ENCODE data around the gene RNU5D-1. TPM values are rescaled to one million over a fixed set of nuclear protein-coding genes. Genes with fewer than 3 reads are reported as not detected.
"Not testable (repeated sequence)": the region's sequence is repeated elsewhere in the genome, so short reads cannot be mapped to it uniquely, and the experiment has no call there.

RNU5D-1 gene
- total RNA-seq, 2 donors from 2014 or later, result not detected

- Mint-ChIP-seq H3K9me3 (no peaks in the 10 kb centered on the region), H3K27me3 (ENCODE audit: low read depth) (no peaks in the 10 kb centered on the region), H3K4me3 (no peak overlapping the region), H3K36me3 (ENCODE audit: insufficient read depth in 2 of 2) (peaks cover 25 to 55% of the 10 kb centered on the region in 2 donors), H3K4me1 (ENCODE audit: low read depth) (peaks cover 8% of the 10 kb centered on the region), H3K27ac (no peak overlapping the region)
- DNase-seq (no peak), ATAC-seq (replicated peaks in 1 of 2) (no peak)
Observed at GRCh38 chr1:44757420-44757819, 26.4 kb upstream of the RNU5D-1 start.

- H3K4me3 Mint-ChIP-seq, result no peak overlapping the region
- no peak overlapping the region for H3K27ac Mint-ChIP-seq
- no peaks in the 10 kb centered on the region for H3K27me3 Mint-ChIP-seq (ENCODE audit: low read depth)
- H3K9me3 Mint-ChIP-seq, result no peaks in the 10 kb centered on the region
- peaks cover 11 to 31% of the 10 kb centered on the region in 2 donors for H3K36me3 Mint-ChIP-seq (ENCODE audit: insufficient read depth in 2 of 2)
- ATAC-seq (replicated peaks in 1 of 2) (no peak), DNase-seq (no peak)
- peaks cover 23% of the 10 kb centered on the region for H3K4me1 Mint-ChIP-seq (ENCODE audit: low read depth)
Observed at GRCh38 chr1:44747878-44748277, 16.9 kb upstream of the RNU5D-1 start.

DNA sequence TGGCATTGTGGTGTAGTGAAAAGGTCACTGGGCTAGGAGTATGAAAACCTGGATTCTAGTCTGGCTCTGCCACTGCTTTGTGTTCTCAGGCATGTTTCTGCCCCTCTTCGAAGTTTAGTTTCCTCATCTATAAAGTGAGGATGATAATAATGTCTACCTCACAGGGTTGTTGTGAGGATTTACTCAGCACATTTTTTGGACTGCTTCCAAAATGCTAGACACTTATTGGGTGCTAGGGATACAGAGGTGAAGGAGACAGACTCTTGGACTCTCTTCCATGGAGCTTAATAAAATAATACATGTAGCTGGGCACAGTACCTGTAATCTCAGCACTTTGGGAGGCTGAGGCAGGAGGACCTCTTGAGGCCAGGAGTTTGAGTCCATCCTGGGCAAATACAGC is 12.2 kb upstream of the RNU5D-1 start:
- ATAC-seq (replicated peaks in 1 of 2) (no peak), DNase-seq (no peak)
- Mint-ChIP-seq H3K9me3 (no peaks in the 10 kb centered on the region), H3K36me3 (ENCODE audit: insufficient read depth in 2 of 2) (peaks cover 18 to 36% of the 10 kb centered on the region in 2 donors), H3K4me3 (peak overlapping the region in 1 of 2 donors; percentile 52), H3K4me1 (ENCODE audit: low read depth) (peaks cover 45% of the 10 kb centered on the region), H3K27me3 (ENCODE audit: low read depth) (no peaks in the 10 kb centered on the region), H3K27ac (no peak overlapping the region)

GRCh38 chr1:44740179-44740617 is 9.2 kb upstream of the RNU5D-1 start:
- peak overlapping the region; percentile 90 to 91 for H3K4me3 Mint-ChIP-seq
- DNase-seq (no peak), ATAC-seq (replicated peaks in 1 of 2) (no peak)
- H3K27ac Mint-ChIP-seq, result peak overlapping the region; percentile 89
- H3K27me3 Mint-ChIP-seq (ENCODE audit: low read depth), result no peaks in the 10 kb centered on the region
- H3K4me1 Mint-ChIP-seq (ENCODE audit: low read depth), result peaks cover 45% of the 10 kb centered on the region
- no peaks in the 10 kb centered on the region for H3K9me3 Mint-ChIP-seq
- peaks cover 14 to 27% of the 10 kb centered on the region in 2 donors for H3K36me3 Mint-ChIP-seq (ENCODE audit: insufficient read depth in 2 of 2)

DNA sequence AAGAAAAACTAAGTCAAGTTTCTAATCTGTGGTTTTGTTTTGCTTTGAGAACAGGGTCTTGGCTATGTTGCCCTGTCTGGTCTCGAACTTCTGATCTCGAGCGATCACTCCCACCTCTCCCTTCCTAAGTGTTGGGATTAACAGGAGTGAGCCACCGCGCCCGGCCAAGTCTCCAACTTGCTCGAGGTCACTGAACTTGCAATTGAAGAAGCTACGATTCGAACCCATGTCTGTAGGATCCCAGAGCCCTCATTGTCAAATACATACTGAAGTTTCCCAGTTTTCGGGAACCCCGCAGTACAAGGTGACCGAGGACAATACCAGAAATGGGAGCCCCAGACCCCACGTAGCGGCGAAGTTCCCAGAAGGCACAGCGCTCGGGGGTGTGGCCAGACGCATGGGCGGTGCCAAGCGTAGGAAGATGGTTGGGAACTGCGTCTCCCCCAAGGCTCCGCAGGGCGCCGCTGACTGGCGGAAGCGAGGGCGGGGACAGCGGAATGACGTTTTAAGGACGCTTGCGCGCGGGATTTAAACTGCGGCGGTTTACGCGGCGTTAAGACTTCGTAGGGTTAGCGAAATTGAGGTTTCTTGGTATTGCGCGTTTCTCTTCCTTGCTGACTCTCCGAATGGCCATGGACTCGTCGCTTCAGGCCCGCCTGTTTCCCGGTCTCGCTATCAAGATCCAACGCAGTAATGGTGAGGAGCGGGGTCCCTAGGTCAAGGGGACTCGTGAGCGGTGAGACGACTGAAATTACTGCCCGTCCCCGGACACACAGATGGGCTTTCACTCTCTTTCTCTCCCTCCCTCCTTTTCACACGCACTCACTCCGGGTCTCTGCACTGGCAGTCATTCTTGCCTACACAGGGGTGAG is 8.6 kb upstream of the RNU5D-1 start, which contains the start of gene KIF2C:
KIF2C (plus strand) TSS at position 531 of the 872 bp plus-strand sequence; CDS start at position 627, 96 bp downstream.
- Mint-ChIP-seq H3K4me3 (peak within 1 kb of the TSS; percentile 90 to 91), H3K27me3 (ENCODE audit: low read depth) (no peaks in the 10 kb centered on the region)

GRCh38 chr1:44738953-44739306 is 8.0 kb upstream of the RNU5D-1 start:
- Mint-ChIP-seq H3K4me3 (peak overlapping the region; percentile 90 to 91), H3K27ac (peak overlapping the region; percentile 89), H3K36me3 (ENCODE audit: insufficient read depth in 2 of 2) (peaks cover 11 to 23% of the 10 kb centered on the region in 2 donors), H3K4me1 (ENCODE audit: low read depth) (peaks cover 34% of the 10 kb centered on the region)
- not testable (repeated sequence) for H3K27me3 Mint-ChIP-seq (ENCODE audit: low read depth); ATAC-seq (replicated peaks in 1 of 2); DNase-seq; H3K9me3 Mint-ChIP-seq

More for the DNA sequence above, 8.6 kb upstream of the RNU5D-1 start, which contains the start of gene KIF2C:
- H3K9me3 Mint-ChIP-seq, result no peaks in the 10 kb centered on the region
- H3K36me3 Mint-ChIP-seq (ENCODE audit: insufficient read depth in 2 of 2), result peaks cover 14 to 24% of the 10 kb centered on the region in 2 donors
- ATAC-seq (replicated peaks in 1 of 2) (peak; percentile 99), DNase-seq (peak; percentile 98)
- peaks cover 40% of the 10 kb centered on the region for H3K4me1 Mint-ChIP-seq (ENCODE audit: low read depth)
- peak within 1 kb of the TSS; percentile 89 for H3K27ac Mint-ChIP-seq

DNA sequence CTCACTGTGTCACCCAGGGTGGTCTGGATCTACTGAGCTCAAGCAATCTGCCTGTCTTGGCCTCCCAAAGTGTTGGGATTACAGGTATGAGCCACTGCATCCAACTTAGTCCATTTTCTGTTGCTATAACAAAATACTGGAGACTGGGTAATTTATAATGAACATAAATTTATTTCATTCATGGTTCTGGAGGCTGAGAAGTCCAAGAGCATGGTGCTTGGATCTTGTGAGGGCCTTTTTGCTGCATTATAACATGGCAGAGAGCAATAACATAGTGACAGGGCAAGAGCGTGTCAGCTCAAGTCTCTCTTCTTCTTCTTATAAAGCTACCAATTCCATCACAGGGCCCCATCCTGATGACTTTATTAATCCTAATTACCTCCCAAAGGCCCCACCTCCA is 5.0 kb upstream of the RNU5D-1 start:
- H3K4me3 Mint-ChIP-seq, result no peak overlapping the region
- no peaks in the 10 kb centered on the region for H3K27me3 Mint-ChIP-seq (ENCODE audit: low read depth)
- no peak overlapping the region for H3K27ac Mint-ChIP-seq
- DNase-seq (no peak), ATAC-seq (replicated peaks in 1 of 2) (no peak)
- H3K4me1 Mint-ChIP-seq (ENCODE audit: low read depth), result peaks cover 27% of the 10 kb centered on the region
- H3K36me3 Mint-ChIP-seq (ENCODE audit: insufficient read depth in 2 of 2), result peaks cover 4 to 7% of the 10 kb centered on the region in 2 donors
- no peaks in the 10 kb centered on the region for H3K9me3 Mint-ChIP-seq

DNA sequence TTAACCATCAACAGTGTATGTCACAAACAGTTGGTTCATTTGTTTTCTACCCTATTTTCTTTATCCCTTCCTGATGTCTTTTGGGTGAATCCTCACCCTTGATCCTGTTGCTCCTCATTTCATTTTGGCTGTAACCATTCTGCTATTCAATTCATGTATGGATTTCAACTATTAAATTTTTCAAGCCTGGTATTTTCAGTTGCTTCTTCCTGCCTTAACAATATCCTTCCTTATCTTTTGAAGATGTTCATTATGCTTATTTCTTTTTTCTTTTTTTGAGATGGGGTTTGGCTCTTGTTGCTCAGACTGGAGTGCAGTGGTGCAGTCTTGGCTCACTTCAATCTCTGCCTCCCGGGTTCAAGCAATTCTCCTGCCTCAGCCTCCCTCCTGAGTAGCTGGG is 2.8 kb upstream of the RNU5D-1 start:
- Mint-ChIP-seq H3K4me1 (ENCODE audit: low read depth) (peaks cover 22% of the 10 kb centered on the region), H3K27me3 (ENCODE audit: low read depth) (no peaks in the 10 kb centered on the region), H3K4me3 (no peak overlapping the region), H3K27ac (no peak overlapping the region), H3K36me3 (ENCODE audit: insufficient read depth in 2 of 2) (no peaks in the 10 kb centered on the region), H3K9me3 (no peaks in the 10 kb centered on the region)
- ATAC-seq (replicated peaks in 1 of 2) (no peak), DNase-seq (no peak)

GRCh38 chr1:44733365-44733764 is 2.4 kb upstream of the RNU5D-1 start:
- ATAC-seq (replicated peaks in 1 of 2) (no peak), DNase-seq (no peak)
- Mint-ChIP-seq H3K9me3 (no peaks in the 10 kb centered on the region), H3K4me3 (no peak overlapping the region), H3K4me1 (ENCODE audit: low read depth) (peaks cover 25% of the 10 kb centered on the region), H3K27ac (no peak overlapping the region), H3K36me3 (ENCODE audit: insufficient read depth in 2 of 2) (no peaks in the 10 kb centered on the region), H3K27me3 (ENCODE audit: low read depth) (no peaks in the 10 kb centered on the region)

DNA sequence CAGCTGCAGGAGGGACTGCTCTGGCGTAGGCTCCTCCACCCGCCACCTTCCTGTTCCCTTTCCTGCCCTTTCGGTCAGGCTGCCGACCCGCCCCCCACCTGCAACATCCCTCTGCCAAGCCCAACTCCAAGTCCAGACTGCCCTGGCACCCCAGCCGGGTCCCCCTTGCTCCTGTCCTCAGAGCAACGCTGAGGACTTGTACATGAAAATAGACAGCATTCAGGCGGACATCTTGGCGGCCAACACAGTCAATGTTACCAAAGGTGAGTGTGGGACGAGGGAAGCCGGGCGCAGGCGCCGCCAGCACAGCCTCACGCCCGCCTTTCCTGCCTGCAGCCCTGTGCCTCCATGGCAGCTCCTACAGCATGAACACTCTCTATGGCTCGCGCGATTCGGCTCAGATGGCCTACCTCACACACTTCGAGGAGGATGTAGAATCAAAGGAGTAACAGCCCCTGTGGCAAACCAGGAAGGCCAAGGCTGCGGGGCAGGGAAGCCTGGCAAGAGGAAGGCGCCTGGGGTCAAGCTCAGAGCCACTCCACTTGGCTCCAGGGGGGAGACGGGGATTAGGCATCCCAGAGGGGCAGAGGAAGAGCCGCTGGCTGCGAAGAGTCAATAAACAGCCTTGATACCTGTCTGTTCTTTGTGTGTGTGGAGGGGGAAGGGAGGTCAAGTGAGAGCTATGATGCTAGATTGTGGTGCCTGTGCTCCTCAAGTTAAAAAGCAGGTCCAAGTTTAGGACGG is 5.8 kb downstream of the RNU5D-1 start:
- Mint-ChIP-seq H3K4me1 (ENCODE audit: low read depth) (peaks cover 81% of the 10 kb centered on the region), H3K27ac (peak overlapping the region; percentile 81), H3K9me3 (no peaks in the 10 kb centered on the region), H3K27me3 (ENCODE audit: low read depth) (no peaks in the 10 kb centered on the region), H3K4me3 (peak overlapping the region; percentile 79 to 90), H3K36me3 (ENCODE audit: insufficient read depth in 2 of 2) (peaks cover 0 to 2% of the 10 kb centered on the region in 2 donors)
- DNase-seq, result no peak
- no peak for ATAC-seq (replicated peaks in 1 of 2)

GRCh38 chr1:44724296-44724954 is 6.5 kb downstream of the RNU5D-1 start:
- Mint-ChIP-seq H3K27ac (no peak overlapping the region), H3K9me3 (no peaks in the 10 kb centered on the region), H3K27me3 (ENCODE audit: low read depth) (no peaks in the 10 kb centered on the region), H3K36me3 (ENCODE audit: insufficient read depth in 2 of 2) (peaks cover 0 to 2% of the 10 kb centered on the region in 2 donors), H3K4me1 (ENCODE audit: low read depth) (peaks cover 85% of the 10 kb centered on the region), H3K4me3 (peak overlapping the region; percentile 85 to 90)
- ATAC-seq (replicated peaks in 1 of 2) (no peak), DNase-seq (no peak)

DNA sequence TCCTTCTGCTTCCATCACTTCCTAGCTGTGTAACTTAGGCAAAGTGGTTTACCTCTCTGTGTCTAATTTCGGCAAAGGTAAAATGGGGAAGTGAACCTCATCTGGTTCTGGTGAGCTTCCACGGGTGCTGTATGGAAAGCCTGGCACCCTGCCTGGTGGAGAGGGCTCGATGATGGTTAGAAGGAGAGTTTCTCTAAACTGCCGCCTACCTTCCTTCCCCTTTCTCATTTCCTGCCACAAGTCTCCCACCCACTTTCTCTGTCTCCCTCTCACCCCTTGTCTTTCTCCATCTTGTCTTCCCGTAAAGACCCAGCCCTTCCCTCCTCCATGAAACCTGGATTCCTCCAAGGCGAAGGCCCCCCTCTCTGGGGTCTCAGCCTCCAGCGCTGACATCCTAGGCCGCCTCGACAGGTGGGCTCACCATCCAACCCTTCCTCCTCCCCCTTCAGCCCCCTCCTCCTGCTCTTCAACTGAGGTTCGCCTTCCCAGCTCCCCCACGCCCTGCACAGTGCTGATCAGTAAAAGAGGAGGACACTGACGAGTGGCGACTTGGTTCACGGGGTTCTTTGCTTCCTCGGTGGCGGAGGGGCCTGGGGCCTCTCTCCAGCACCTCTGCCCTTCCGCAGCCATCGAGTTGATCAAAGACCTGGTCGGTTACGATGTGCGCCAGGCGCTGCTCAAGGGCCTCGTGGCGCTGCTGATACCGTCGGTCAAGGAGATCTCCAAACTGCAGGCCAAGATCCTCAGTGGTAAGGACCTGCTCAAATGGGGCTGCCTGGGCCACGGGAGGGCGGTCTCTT is 7.3 kb downstream of the RNU5D-1 start:
- peak overlapping the region; percentile 92 for H3K27ac Mint-ChIP-seq
- DNase-seq (peak; percentile 55 to 56), ATAC-seq (replicated peaks in 1 of 2) (no peak)
- H3K4me3 Mint-ChIP-seq, result peak overlapping the region; percentile 80 to 85
- H3K4me1 Mint-ChIP-seq (ENCODE audit: low read depth), result peaks cover 87% of the 10 kb centered on the region
- H3K9me3 Mint-ChIP-seq, result no peaks in the 10 kb centered on the region
- H3K27me3 Mint-ChIP-seq (ENCODE audit: low read depth), result no peaks in the 10 kb centered on the region
- peaks cover 0 to 2% of the 10 kb centered on the region in 2 donors for H3K36me3 Mint-ChIP-seq (ENCODE audit: insufficient read depth in 2 of 2)
